ENCODE data around the gene DDIT3.
"Not testable (repeated sequence)": the region's sequence is repeated elsewhere in the genome, so short reads cannot be mapped to it uniquely, and the experiment has no call there.

DDIT3 gene

GRCh38 chr12:57511588-57512325 is 8.6 kb downstream of the DDIT3 start:
- DNase-seq: no peak

GRCh38 chr12:57511161-57511560 is 9.2 kb downstream of the DDIT3 start:
- no peak for DNase-seq

- DNase-seq: not testable (repeated sequence)
Measured at GRCh38 chr12:57507796-57508195, 12.5 kb downstream of the DDIT3 start.

- not testable (repeated sequence) for DNase-seq
Measured at GRCh38 chr12:57506541-57506940, 13.8 kb downstream of the DDIT3 start.

- not testable (repeated sequence) for DNase-seq
Measured at GRCh38 chr12:57502311-57502969, 17.9 kb downstream of the DDIT3 start.

- DNase-seq: no peak
Measured at GRCh38 chr12:57500213-57500612, 20.1 kb downstream of the DDIT3 start.

GRCh38 chr12:57498571-57498970 is 21.7 kb downstream of the DDIT3 start:
- DNase-seq: no peak

- no peak for DNase-seq
Measured at GRCh38 chr12:57498132-57498502, 22.2 kb downstream of the DDIT3 start.

- no peak for DNase-seq
Measured at GRCh38 chr12:57497223-57498131, 22.8 kb downstream of the DDIT3 start.

GRCh38 chr12:57496822-57497221 is 23.5 kb downstream of the DDIT3 start:
- no peak for DNase-seq

- DNase-seq: not testable (repeated sequence)
Measured at GRCh38 chr12:57495051-57495701, 25.1 kb downstream of the DDIT3 start.

GRCh38 chr12:57491393-57492280 is 28.7 kb downstream of the DDIT3 start:
- no peak for DNase-seq

- DNase-seq: no peak
Measured at GRCh38 chr12:57490126-57490525, 30.2 kb downstream of the DDIT3 start.

GRCh38 chr12:57489157-57489641 is 31.1 kb downstream of the DDIT3 start:
- no peak for DNase-seq

GRCh38 chr12:57488402-57489156 is 31.7 kb downstream of the DDIT3 start:
- peak; percentile 38 for DNase-seq

- DNase-seq: peak; percentile 97
Measured at GRCh38 chr12:57487597-57488401, 32.5 kb downstream of the DDIT3 start, which contains the start of gene MARS1. MARS1 (plus strand) TSS chr12:57488068; CDS start chr12:57488091, 23 bp downstream.

- DNase-seq: no peak
Measured at GRCh38 chr12:57487055-57487596, 33.2 kb downstream of the DDIT3 start.

GRCh38 chr12:57485695-57486094 is 34.6 kb downstream of the DDIT3 start:
- DNase-seq: no peak

GRCh38 chr12:57483466-57483865 is 36.8 kb downstream of the DDIT3 start:
- DNase-seq: no peak

- DNase-seq: no peak
Measured at GRCh38 chr12:57481671-57482070, 38.6 kb downstream of the DDIT3 start.

All from RPMI8226 (cell line).